ENCODE data around the gene ADAMTSL5.
A peak's percentile ranks its signal among the peaks of the same experiment; 100 is the strongest.

The ADAMTSL5 gene

DNA sequence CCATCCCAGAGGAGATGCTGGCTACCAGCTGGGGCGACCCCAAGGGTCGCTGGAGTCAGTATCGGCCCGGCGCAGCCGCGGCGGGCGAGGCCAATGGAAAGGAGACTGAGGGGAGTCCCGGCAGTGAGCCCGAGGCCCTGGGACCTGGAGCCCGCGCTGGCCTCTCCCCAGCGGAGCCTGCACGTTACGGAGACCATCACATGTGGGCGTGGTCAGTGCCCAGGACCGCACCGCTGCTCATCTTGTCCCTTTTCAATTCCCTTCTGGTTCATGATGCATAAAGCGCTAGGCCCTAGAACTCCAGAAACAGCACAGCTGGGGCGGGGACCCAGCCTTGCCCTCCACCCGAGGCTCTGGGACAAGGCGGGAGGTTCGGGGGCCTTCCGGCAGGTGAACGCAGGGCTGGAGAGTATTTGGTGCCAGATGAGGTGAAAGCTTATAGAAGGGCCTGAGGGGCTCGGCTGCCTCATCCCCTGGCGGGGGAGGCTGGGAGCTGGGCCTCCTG lies 41.8 kb downstream of the ADAMTSL5 start:
- FAIRE-seq = peak; percentile 78
- DNase-seq (ENCODE audit: insufficient read length) = no peak
- TF ChIP-seq TAF1 (IDR thresholded peaks at IDR 0.05; ENCODE audit: borderline replicate concordance, low read depth, low read length) = no peak
- TF ChIP-seq POLR2A (IDR thresholded peaks at IDR 0.05; ENCODE audit: low read depth, low read length) = 0 out of 2 replicates have a peak, but pooled peaks have one; percentile 19
- TF ChIP-seq POLR2AphosphoS5 (IDR thresholded peaks at IDR 0.05; ENCODE audit: low read depth, low read length) = no peak

DNA sequence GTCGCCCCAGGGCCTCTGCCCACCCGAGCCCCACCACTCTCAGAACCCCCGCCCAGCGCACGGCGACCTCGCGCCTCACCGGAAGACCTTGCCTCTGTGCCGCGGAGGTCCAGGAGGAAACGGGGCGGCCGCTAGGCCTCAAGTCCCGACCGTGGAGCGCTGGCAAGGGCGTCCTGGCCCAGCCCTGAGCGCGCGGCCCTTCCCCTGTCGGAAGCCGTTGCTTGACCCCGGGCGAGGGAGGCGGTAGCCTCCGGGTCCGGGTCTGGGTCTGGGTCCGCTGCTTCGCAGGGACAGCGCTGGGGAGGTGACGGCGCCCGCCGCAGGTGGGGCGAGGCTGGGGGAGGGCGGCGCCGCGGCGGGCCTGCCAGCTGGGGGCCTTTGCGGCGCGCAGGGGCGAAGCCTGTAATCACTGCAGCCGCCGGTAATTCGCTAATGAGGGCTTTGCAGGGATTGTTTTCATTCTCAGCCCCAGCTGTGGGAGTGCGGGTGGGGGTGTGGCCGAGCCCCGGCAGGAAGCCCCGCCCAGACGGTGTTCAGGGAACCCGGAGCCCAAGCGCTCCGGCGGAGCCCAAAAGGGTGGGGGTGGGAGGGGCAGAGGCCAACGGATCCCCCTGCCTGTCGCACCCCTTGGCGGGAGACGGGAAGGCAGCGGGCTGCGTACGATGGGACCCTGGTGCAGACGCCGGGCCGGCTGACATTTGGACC lies 42.4 kb downstream of the ADAMTSL5 start:
- TF ChIP-seq TAF1 (IDR thresholded peaks at IDR 0.05; ENCODE audit: borderline replicate concordance, low read depth, low read length) = no peak
- TF ChIP-seq POLR2A (IDR thresholded peaks at IDR 0.05; ENCODE audit: low read depth, low read length) = no peak
- FAIRE-seq = no peak

DNA sequence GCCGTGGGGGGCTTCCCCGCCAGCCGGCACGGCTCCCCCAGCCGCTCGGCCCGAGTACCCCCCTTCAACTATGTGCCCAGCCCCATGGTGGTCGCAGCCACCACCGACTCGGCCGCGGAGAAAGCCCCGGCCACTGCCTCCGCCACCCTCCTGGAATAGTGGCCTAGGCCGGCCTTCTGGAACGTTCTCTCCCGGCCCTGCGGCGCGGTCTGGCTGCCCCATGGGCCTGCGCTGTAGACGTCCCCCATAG lies 42.8 kb downstream of the ADAMTSL5 start:
- FAIRE-seq = no peak

More for the DNA sequence above, 42.4 kb downstream of the ADAMTSL5 start:
- DNase-seq (ENCODE audit: insufficient read length) = peak; percentile 76

DNA sequence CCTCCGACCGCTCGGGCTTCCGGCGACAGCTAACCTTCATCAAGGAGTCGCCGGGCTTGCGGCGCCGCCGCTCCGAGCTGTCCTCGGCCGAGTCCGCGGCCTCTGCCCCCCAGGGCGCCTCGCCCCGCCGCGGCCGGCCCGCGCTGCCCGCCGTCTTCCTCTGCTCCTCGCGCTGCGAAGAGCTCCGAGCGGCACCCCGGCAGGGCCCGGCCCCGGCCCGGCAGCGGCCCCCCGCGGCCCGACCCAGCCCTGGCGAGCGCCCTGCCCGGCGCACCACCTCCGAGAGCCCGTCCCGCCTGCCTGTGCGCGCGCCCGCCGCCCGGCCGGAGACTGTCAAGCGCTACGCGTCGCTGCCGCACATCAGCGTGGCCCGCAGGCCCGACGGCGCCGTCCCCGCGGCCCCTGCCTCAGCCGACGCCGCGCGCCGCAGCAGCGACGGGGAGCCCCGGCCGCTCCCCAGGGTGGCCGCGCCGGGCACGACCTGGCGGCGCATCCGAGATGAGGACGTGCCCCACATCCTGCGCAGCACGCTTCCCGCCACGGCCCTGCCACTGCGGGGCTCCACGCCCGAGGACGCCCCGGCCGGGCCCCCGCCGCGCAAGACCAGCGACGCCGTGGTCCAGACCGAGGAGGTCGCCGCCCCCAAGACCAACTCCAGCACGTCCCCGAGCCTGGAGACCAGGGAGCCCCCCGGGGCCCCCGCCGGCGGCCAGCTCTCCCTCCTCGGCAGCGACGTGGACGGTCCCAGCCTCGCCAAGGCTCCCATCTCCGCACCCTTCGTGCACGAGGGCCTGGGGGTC lies 43.4 kb downstream of the ADAMTSL5 start:
- DNase-seq (ENCODE audit: insufficient read length) = no peak

More for the DNA sequence above, 42.8 kb downstream of the ADAMTSL5 start:
- TF ChIP-seq POLR2AphosphoS5 (IDR thresholded peaks at IDR 0.05; ENCODE audit: low read depth, low read length) (no peak), TAF1 (IDR thresholded peaks at IDR 0.05; ENCODE audit: borderline replicate concordance, low read depth, low read length) (no peak), POLR2A (IDR thresholded peaks at IDR 0.05; ENCODE audit: low read depth, low read length) (no peak)
- no peak for DNase-seq (ENCODE audit: insufficient read length)

DNA sequence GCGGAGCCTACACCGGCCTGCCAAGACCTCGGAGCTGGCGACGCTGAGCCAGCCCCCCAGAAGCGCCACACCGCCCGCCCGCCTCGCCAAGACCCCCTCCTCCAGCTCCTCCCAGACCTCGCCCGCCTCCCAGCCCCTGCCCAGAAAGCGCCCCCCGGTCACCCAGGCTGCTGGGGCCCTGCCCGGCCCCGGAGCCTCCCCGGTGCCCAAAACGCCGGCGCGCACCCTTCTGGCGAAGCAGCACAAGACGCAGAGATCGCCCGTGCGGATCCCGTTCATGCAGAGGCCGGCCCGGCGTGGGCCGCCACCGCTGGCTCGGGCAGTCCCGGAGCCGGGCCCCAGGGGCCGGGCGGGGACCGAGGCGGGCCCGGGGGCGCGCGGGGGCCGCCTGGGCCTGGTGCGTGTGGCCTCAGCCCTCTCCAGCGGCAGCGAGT lies 44.0 kb downstream of the ADAMTSL5 start:
- TF ChIP-seq TAF1 (IDR thresholded peaks at IDR 0.05; ENCODE audit: borderline replicate concordance, low read depth, low read length) = no peak
- TF ChIP-seq POLR2AphosphoS5 (IDR thresholded peaks at IDR 0.05; ENCODE audit: low read depth, low read length) = no peak
- TF ChIP-seq POLR2A (IDR thresholded peaks at IDR 0.05; ENCODE audit: low read depth, low read length) = no peak
- no peak for DNase-seq (ENCODE audit: insufficient read length)
- FAIRE-seq = no peak

More for the DNA sequence above, 43.4 kb downstream of the ADAMTSL5 start:
- no peak for FAIRE-seq
- no peak for TF ChIP-seq TAF1 (IDR thresholded peaks at IDR 0.05; ENCODE audit: borderline replicate concordance, low read depth, low read length)
- TF ChIP-seq POLR2AphosphoS5 (IDR thresholded peaks at IDR 0.05; ENCODE audit: low read depth, low read length) = no peak
- TF ChIP-seq POLR2A (IDR thresholded peaks at IDR 0.05; ENCODE audit: low read depth, low read length) = no peak

DNA sequence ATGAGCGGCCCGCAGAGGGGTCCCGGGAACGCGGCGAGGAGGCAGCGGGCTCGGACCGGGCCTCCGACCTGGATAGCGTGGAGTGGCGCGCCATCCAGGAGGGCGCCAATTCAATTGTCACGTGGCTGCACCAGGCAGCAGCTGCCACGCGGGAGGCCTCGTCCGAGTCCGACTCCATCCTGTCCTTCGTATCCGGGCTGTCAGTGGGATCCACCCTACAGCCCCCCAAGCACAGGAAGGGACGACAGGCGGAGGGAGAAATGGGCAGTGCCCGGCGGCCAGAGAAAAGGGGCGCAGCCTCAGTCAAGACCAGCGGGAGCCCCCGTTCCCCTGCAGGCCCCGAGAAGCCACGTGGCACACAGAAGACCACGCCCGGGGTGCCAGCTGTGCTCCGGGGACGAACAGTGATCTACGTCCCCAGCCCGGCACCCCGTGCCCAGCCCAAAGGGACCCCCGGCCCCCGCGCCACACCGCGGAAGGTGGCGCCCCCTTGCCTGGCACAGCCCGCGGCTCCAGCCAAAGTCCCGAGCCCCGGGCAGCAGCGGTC lies 44.5 kb downstream of the ADAMTSL5 start:
- FAIRE-seq (no peak), DNase-seq (ENCODE audit: insufficient read length) (no peak)
- no peak for TF ChIP-seq TAF1 (IDR thresholded peaks at IDR 0.05; ENCODE audit: borderline replicate concordance, low read depth, low read length)
- no peak for TF ChIP-seq POLR2AphosphoS5 (IDR thresholded peaks at IDR 0.05; ENCODE audit: low read depth, low read length)
- TF ChIP-seq POLR2A (IDR thresholded peaks at IDR 0.05; ENCODE audit: low read depth, low read length) = no peak

DNA sequence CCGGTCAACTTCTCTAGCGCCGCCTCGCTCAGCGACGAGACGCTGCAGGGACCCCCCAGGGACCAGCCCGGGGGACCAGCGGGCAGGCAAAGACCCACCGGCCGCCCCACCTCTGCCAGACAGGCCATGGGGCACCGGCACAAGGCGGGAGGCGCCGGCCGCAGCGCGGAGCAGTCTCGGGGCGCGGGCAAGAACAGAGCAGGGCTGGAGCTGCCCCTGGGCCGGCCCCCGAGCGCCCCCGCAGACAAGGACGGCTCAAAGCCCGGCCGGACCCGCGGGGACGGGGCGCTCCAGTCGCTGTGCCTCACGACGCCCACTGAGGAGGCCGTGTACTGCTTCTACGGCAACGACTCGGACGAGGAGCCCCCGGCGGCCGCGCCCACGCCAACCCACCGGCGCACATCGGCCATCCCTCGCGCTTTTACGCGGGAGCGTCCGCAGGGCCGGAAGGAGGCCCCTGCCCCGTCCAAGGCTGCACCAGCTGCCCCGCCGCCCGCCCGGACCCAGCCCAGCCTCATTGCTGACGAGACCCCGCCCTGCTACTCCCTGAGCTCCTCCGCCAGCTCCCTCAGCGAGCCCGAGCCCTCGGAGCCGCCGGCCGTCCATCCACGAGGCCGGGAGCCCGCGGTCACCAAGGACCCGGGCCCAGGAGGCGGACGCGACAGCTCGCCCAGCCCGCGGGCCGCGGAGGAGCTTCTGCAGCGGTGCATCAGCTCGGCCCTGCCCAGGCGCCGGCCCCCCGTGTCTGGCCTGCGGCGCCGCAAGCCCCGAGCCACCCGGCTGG lies 45.1 kb downstream of the ADAMTSL5 start:
- DNase-seq (ENCODE audit: insufficient read length) (no peak), FAIRE-seq (no peak)
- TF ChIP-seq TAF1 (IDR thresholded peaks at IDR 0.05; ENCODE audit: borderline replicate concordance, low read depth, low read length) (no peak), POLR2A (IDR thresholded peaks at IDR 0.05; ENCODE audit: low read depth, low read length) (no peak), POLR2AphosphoS5 (IDR thresholded peaks at IDR 0.05; ENCODE audit: low read depth, low read length) (no peak)

DNA sequence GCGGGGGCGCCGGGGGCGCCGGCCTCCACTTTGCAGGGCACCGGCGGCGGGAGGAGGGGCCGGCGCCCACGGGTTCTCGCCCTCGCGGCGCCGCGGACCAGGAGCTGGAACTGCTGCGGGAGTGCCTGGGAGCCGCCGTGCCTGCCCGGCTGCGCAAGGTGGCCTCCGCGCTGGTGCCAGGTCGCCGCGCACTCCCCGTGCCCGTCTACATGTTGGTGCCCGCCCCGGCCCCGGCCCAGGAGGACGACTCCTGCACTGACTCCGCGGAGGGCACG lies 45.7 kb downstream of the ADAMTSL5 start:
- TF ChIP-seq POLR2AphosphoS5 (IDR thresholded peaks at IDR 0.05; ENCODE audit: low read depth, low read length) (no peak), POLR2A (IDR thresholded peaks at IDR 0.05; ENCODE audit: low read depth, low read length) (no peak), TAF1 (IDR thresholded peaks at IDR 0.05; ENCODE audit: borderline replicate concordance, low read depth, low read length) (no peak)
- no peak for FAIRE-seq
- DNase-seq (ENCODE audit: insufficient read length) = no peak

DNA sequence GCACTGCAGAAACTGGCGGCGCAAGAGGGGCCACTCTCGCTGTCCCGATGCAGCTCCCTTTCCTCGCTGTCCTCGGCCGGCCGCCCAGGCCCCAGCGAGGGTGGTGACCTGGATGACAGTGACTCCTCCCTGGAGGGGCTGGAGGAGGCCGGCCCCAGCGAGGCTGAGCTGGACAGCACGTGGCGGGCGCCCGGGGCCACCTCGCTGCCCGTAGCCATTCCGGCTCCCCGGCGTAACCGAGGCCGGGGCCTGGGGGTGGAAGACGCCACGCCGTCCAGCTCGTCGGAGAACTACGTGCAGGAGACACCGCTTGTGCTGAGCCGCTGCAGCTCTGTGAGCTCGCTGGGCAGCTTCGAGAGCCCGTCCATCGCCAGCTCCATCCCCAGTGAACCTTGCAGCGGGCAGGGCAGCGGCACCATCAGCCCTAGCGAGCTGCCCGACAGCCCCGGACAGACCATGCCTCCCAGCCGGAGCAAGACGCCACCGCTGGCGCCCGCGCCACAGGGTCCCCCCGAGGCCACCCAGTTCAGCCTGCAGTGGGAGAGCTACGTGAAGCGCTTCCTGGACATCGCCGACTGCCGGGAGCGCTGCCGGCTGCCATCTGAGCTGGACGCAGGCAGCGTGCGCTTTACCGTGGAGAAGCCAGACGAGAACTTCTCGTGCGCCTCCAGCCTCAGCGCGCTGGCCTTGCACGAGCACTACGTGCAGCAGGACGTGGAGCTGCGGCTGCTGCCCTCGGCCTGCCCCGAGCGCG lies 46.2 kb downstream of the ADAMTSL5 start:
- DNase-seq (ENCODE audit: insufficient read length) = no peak
- no peak for FAIRE-seq
- no peak for TF ChIP-seq POLR2A (IDR thresholded peaks at IDR 0.05; ENCODE audit: low read depth, low read length)
- TF ChIP-seq TAF1 (IDR thresholded peaks at IDR 0.05; ENCODE audit: borderline replicate concordance, low read depth, low read length) = no peak
- no peak for TF ChIP-seq POLR2AphosphoS5 (IDR thresholded peaks at IDR 0.05; ENCODE audit: low read depth, low read length)

DNA sequence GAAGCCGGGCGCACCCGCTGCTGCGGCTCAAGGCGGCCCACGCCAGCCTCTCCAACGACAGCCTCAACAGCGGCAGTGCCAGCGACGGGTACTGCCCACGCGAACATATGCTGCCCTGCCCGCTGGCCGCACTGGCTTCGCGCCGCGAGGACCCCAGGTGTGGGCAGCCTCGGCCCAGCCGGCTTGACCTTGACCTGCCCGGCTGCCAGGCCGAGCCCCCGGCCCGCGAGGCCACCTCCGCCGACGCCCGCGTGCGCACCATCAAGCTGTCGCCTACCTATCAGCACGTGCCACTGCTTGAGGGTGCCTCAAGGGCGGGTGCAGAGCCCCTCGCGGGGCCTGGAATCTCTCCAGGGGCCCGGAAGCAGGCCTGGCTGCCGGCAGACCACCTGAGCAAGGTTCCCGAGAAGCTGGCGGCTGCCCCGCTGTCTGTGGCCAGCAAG lies 46.8 kb downstream of the ADAMTSL5 start:
- no peak for FAIRE-seq
- DNase-seq (ENCODE audit: insufficient read length) = no peak
- TF ChIP-seq POLR2AphosphoS5 (IDR thresholded peaks at IDR 0.05; ENCODE audit: low read depth, low read length) (no peak), POLR2A (IDR thresholded peaks at IDR 0.05; ENCODE audit: low read depth, low read length) (no peak), TAF1 (IDR thresholded peaks at IDR 0.05; ENCODE audit: borderline replicate concordance, low read depth, low read length) (no peak)
